GM21515 (cell line): ENCODE data around the gene CELF6.

Experiments
- ATAC-seq: cut with Tn5 transposase; IDR thresholded peaks from one replicate; pipeline ENCODE4 v1.9.1; 2021; ENCODE audit not compliant: unreplicated experiment

Gene CELF6

GRCh38 chr15:72319985-72320671 lies at the start of gene CELF6:
CELF6 (minus strand) TSS chr15:72320157; CDS start chr15:72319874, 283 bp downstream.
- peak; percentile 75 for ATAC-seq

- ATAC-seq, result no peak
These were observed 48.9 kb upstream of the CELF6 start for GRCh38 chr15:72368899-72369298.

GRCh38 chr15:72368325-72368724 lies 48.4 kb upstream of the CELF6 start:
- no peak for ATAC-seq

GRCh38 chr15:72365844-72366243 lies 45.9 kb upstream of the CELF6 start:
- ATAC-seq, result peak; percentile 90

- no peak for ATAC-seq
These were observed 41.2 kb upstream of the CELF6 start for GRCh38 chr15:72361176-72361575.

GRCh38 chr15:72358650-72359171 lies 38.8 kb upstream of the CELF6 start:
- ATAC-seq, result peak; percentile 54

- no peak for ATAC-seq
These were observed 38.2 kb upstream of the CELF6 start for GRCh38 chr15:72358121-72358520.

- ATAC-seq, result no peak
These were observed 34.5 kb upstream of the CELF6 start for GRCh38 chr15:72354496-72354895.

- ATAC-seq, result no peak
These were observed 33.3 kb upstream of the CELF6 start for GRCh38 chr15:72353266-72353665.

- no peak for ATAC-seq
These were observed 25.8 kb upstream of the CELF6 start for GRCh38 chr15:72345806-72346205.

GRCh38 chr15:72345280-72345679 lies 25.3 kb upstream of the CELF6 start:
- ATAC-seq, result no peak

- no peak for ATAC-seq
These were observed 24.6 kb upstream of the CELF6 start for GRCh38 chr15:72344602-72345001.

GRCh38 chr15:72342385-72342784 lies 22.4 kb upstream of the CELF6 start:
- no peak for ATAC-seq

- ATAC-seq, result no peak
These were observed 21.4 kb upstream of the CELF6 start for GRCh38 chr15:72341361-72341760.

GRCh38 chr15:72340366-72340765 lies 20.4 kb upstream of the CELF6 start:
- no peak for ATAC-seq

- ATAC-seq, result no peak
These were observed 19.8 kb upstream of the CELF6 start for GRCh38 chr15:72339777-72340177.

- ATAC-seq, result no peak
These were observed 18.8 kb upstream of the CELF6 start for GRCh38 chr15:72338617-72339321.

GRCh38 chr15:72338148-72338547 lies 18.2 kb upstream of the CELF6 start:
- no peak for ATAC-seq

- no peak for ATAC-seq
These were observed 14.9 kb upstream of the CELF6 start for GRCh38 chr15:72334842-72335241.

- no peak for ATAC-seq
These were observed 11.1 kb upstream of the CELF6 start for GRCh38 chr15:72331021-72331420.

GRCh38 chr15:72323752-72324151 lies 3.8 kb upstream of the CELF6 start:
- ATAC-seq, result no peak

- ATAC-seq, result peak; percentile 26
These were observed 485 bp downstream of the CELF6 start for GRCh38 chr15:72319360-72319984.
